Caco-2 (cell line): Measurements from ENCODE around the gene FARS2. TPM values are rescaled to one million over a fixed set of nuclear protein-coding genes. Genes with fewer than 3 reads are reported as not detected.

Experiments used
- BruUV-seq: library from RNA; stranded (reverse); fragments of 400-500 nt; replicated peaks from 2 replicates; lab custom pipeline; 2021; lab: Mats Ljungman, UMichigan
- CTCF ChIA-PET: fragments of 300-600 bp; sonication (Branson Sonifier 250); formaldehyde crosslinking; loops from one replicate; lab custom pipeline; 2022; ENCODE audit warnings: antibody characterized with exemption; lab: Charles Lee
- POLR2A ChIA-PET: fragments of 300-600 bp; sonication (Branson Sonifier 250); formaldehyde crosslinking; loops from one replicate; lab custom pipeline; 2022; ENCODE audit warnings: antibody characterized with exemption; lab: Charles Lee
- DNase-seq, 2 experiments: peaks; one replicate each; pipeline versions ENCODE4 v3.0.0 to v3.0.0-alpha.2; 2020 to 2022
- H3K27me3 ChIP-seq: replicated peaks from 2 replicates; pipeline ENCODE4 v1.6.0; 2011; ENCODE audit warnings: low read length; ENCODE audit not compliant: control insufficient read depth, insufficient read depth
- H3K36me3 ChIP-seq: 2 replicates; pipeline ENCODE4 v1.5.1; 2011; ENCODE audit warnings: low read length; ENCODE audit not compliant: control insufficient read depth, insufficient read depth
- H3K4me1 ChIP-seq: fragments of 250-450 bp; sonication (Bioruptor Pico); 2 replicates; pipeline ENCODE4 v1.5.1; 2020; ENCODE audit warnings: mild to moderate bottlenecking
- H3K4me3 ChIP-seq: 2 replicates; pipeline ENCODE4 v1.5.1; 2011; ENCODE audit warnings: low read depth, mild to moderate bottlenecking, control low read depth, low read length
- H3K9me3 ChIP-seq: fragments of 250-450 bp; sonication (Bioruptor Pico); 2 replicates; pipeline ENCODE4 v1.5.1; 2020; ENCODE audit warnings: mild to moderate bottlenecking, moderate library complexity
- H3K27ac Mint-ChIP-seq: one replicate; pipeline ENCODE4 v1.8.0; 2022; ENCODE audit warnings: mixed read lengths; ENCODE audit not compliant: unreplicated experiment
- H3K27me3 Mint-ChIP-seq: one replicate; pipeline ENCODE4 v1.8.0; 2022; ENCODE audit warnings: mixed read lengths; ENCODE audit not compliant: insufficient read depth, unreplicated experiment
- H3K36me3 Mint-ChIP-seq: one replicate; pipeline ENCODE4 v1.8.0; 2022; ENCODE audit warnings: mild to moderate bottlenecking, mixed read lengths; ENCODE audit not compliant: insufficient read depth, unreplicated experiment
- H3K4me1 Mint-ChIP-seq: one replicate; pipeline ENCODE4 v1.8.0; 2022; ENCODE audit warnings: low read depth, mixed read lengths; ENCODE audit not compliant: unreplicated experiment
- H3K4me3 Mint-ChIP-seq: one replicate; pipeline ENCODE4 v1.8.0; 2022; ENCODE audit warnings: mild to moderate bottlenecking, moderate library complexity, mixed read lengths; ENCODE audit not compliant: unreplicated experiment
- H3K9me3 Mint-ChIP-seq: one replicate; pipeline ENCODE4 v1.8.0; 2022; ENCODE audit warnings: mixed read lengths; ENCODE audit not compliant: unreplicated experiment
- CTCF ChIP-seq, 2 experiments: fragments of 200-600 bp in 1 of 2; IDR thresholded peaks; 1 replicate in 1 of 2; 2 replicates in 1 of 2; pipeline versions ENCODE4 v1.5.1 to v1.8.0; 2011 to 2022; ENCODE audit warnings: antibody characterized with exemption in 1 of 2, control low read depth in 1 of 2, inconsistent platforms in 1 of 2, low read depth in 1 of 2, low read length in 1 of 2, mild to moderate bottlenecking in 1 of 2, moderate library complexity in 1 of 2; ENCODE audit not compliant: insufficient read depth in 1 of 2, severe bottlenecking in 1 of 2, unreplicated experiment in 1 of 2
- intact Hi-C: fragments of 100-400 bp; cut with micrococcal nuclease; formaldehyde crosslinking; loops from one replicate; pipeline ENCODE4 v1.10.0; 2022; ENCODE audit not compliant: unreplicated experiment
- total RNA-seq: library from RNA; stranded (reverse); gene quantifications from 2 replicates; pipeline ENCODE4 v1.2.3, GENCODE V29; 2022

Gene FARS2
- total RNA-seq, 1 experiment from 2014 or later = 15.4 TPM

- Mint-ChIP-seq H3K4me3 (no peak overlapping the region), H3K36me3 (peaks cover 6% of the 10 kb centered on the region), H3K4me1 (no peaks in the 10 kb centered on the region), H3K27me3 (no peaks in the 10 kb centered on the region), H3K27ac (no peak overlapping the region), H3K9me3 (no peaks in the 10 kb centered on the region)
- CTCF ChIA-PET = no interaction called here
- Histone ChIP-seq H3K36me3 (no peaks in the 10 kb centered on the region; the same call in 1 of the 2 replicates), H3K4me3 (no peak overlapping the region), H3K27me3 (no peaks in the 10 kb centered on the region), H3K9me3 (no peaks in the 10 kb centered on the region), H3K4me1 (no peaks in the 10 kb centered on the region)
- no peak for DNase-seq
- intact Hi-C loops = no loop called here
- POLR2A ChIA-PET = no interaction called here
- no peak for TF ChIP-seq CTCF (IDR thresholded peaks at IDR 0.05; ENCODE audit: insufficient read depth in 1 of 2, low read depth in 1 of 2, low read length in 1 of 2, severe bottlenecking in 1 of 2, unreplicated experiment in 1 of 2)
- BruUV-seq = no TSS peak
These were observed 12.9 kb downstream of the FARS2 start for GRCh38 chr6:5274231-5274630.

- ChIA-PET POLR2A (no interaction called here), CTCF (interaction anchor here (1.3 kb wide), 1 partner anchor 132 kb away, joined by 3 read pairs; no protein-coding TSS in a partner anchor)
- H3K4me1 Mint-ChIP-seq = no peaks in the 10 kb centered on the region
- no TSS peak for BruUV-seq
- H3K9me3 Mint-ChIP-seq = no peaks in the 10 kb centered on the region
- H3K4me3 ChIP-seq = no peak overlapping the region
- no peaks in the 10 kb centered on the region for H3K27me3 Mint-ChIP-seq
- no peaks in the 10 kb centered on the region for H3K4me1 ChIP-seq
- DNase-seq = no peak
- intact Hi-C loops = no loop called here
- peaks cover 6% of the 10 kb centered on the region for H3K36me3 Mint-ChIP-seq
- H3K9me3 ChIP-seq = no peaks in the 10 kb centered on the region
- H3K36me3 ChIP-seq = no peaks in the 10 kb centered on the region; the same call in 1 of the 2 replicates
- no peak overlapping the region for H3K27ac Mint-ChIP-seq
- no peak overlapping the region for H3K4me3 Mint-ChIP-seq
- TF ChIP-seq CTCF (IDR thresholded peaks at IDR 0.05; ENCODE audit: insufficient read depth in 1 of 2, low read depth in 1 of 2, low read length in 1 of 2, severe bottlenecking in 1 of 2, unreplicated experiment in 1 of 2) = no peak
- no peaks in the 10 kb centered on the region for H3K27me3 ChIP-seq
These were observed 14.2 kb downstream of the FARS2 start for GRCh38 chr6:5275497-5275896.

- ChIA-PET POLR2A (no interaction called here), CTCF (interaction anchor here (0.5 kb wide), 2 partner anchors 118 to 132 kb away, joined by 3 to 4 read pairs; no protein-coding TSS in a partner anchor)
These were observed 15.3 kb downstream of the FARS2 start for GRCh38 chr6:5276581-5276980.

More at GRCh38 chr6:5276581-5276980, 15.3 kb downstream of the FARS2 start:
- Mint-ChIP-seq H3K9me3 (no peaks in the 10 kb centered on the region), H3K27ac (no peak overlapping the region), H3K36me3 (peaks cover 6% of the 10 kb centered on the region), H3K27me3 (no peaks in the 10 kb centered on the region), H3K4me3 (no peak overlapping the region), H3K4me1 (no peaks in the 10 kb centered on the region)
- TF ChIP-seq CTCF (IDR thresholded peaks at IDR 0.05; ENCODE audit: insufficient read depth in 1 of 2, low read depth in 1 of 2, low read length in 1 of 2, severe bottlenecking in 1 of 2, unreplicated experiment in 1 of 2) = no peak
- Histone ChIP-seq H3K36me3 (no peaks in the 10 kb centered on the region; the same call in 1 of the 2 replicates), H3K27me3 (no peaks in the 10 kb centered on the region), H3K4me3 (no peak overlapping the region), H3K9me3 (no peaks in the 10 kb centered on the region), H3K4me1 (no peaks in the 10 kb centered on the region)
- no peak for DNase-seq
- intact Hi-C loops = no loop called here
- no TSS peak for BruUV-seq
